ENCODE results near the gene LIN7A.

Gene LIN7A

DNA sequence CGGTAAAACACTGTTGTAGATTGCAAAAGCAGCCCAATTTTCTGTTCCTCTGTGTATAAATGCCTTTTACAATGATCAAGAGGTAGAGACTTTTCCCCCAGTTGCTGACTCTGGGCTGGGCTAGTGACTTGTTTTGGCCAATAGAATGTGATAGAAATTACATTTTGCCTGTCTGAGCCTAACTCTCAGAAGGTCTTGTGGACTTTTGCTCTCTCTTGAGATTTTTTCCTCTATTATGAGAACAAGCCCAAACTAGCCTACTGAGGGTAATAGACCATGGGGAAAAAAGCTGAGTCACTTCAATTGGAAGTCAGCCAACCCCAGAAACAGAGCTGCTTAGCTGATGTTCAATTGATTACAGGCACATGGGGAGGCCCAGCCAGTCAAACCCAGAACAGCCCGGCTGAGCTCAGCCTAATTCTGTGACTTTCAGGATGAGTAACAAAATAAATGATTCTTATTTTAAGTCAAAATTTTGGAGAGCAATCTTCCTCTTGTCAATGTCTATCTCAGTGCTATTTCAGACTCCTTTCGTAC is 159.7 kb downstream of the LIN7A start:
- Histone ChIP-seq H3K79me2 (ENCODE audit: insufficient read depth, low read depth) (no peaks in the 10 kb centered on the region), H3K4me2 (peak overlapping the region; percentile 63), H3K9ac (peak overlapping the region; percentile 72), H3K27ac (peak overlapping the region; percentile 96), H3K4me3 (IDR thresholded peaks at IDR 0.05; ENCODE audit: insufficient read depth, low read depth, low read length) (no peak overlapping the region), H3K36me3 (ENCODE audit: insufficient read depth) (no peaks in the 10 kb centered on the region), H4K20me1 (ENCODE audit: insufficient read depth) (no peaks in the 10 kb centered on the region), H2AFZ (ENCODE audit: low read depth) (peak overlapping the region; percentile 66), H3K27me3 (ENCODE audit: insufficient read depth, low read depth) (no peaks in the 10 kb centered on the region), H3K4me1 (ENCODE audit: low read depth, poor library complexity, severe bottlenecking) (peaks cover 43% of the 10 kb centered on the region)
- TF ChIP-seq CTCF (conservative IDR thresholded peaks at IDR 0.05; ENCODE audit: low read depth, low read length), result no peak

GRCh38 chr12:80777587-80777986 is 160.1 kb downstream of the LIN7A start:
- Histone ChIP-seq H3K79me2 (ENCODE audit: insufficient read depth, low read depth) (no peaks in the 10 kb centered on the region), H3K9ac (peak overlapping the region; percentile 72), H3K27me3 (ENCODE audit: insufficient read depth, low read depth) (no peaks in the 10 kb centered on the region), H4K20me1 (ENCODE audit: insufficient read depth) (no peaks in the 10 kb centered on the region), H2AFZ (ENCODE audit: low read depth) (peak overlapping the region; percentile 66), H3K27ac (peak overlapping the region; percentile 96), H3K4me2 (peak overlapping the region; percentile 63), H3K4me1 (ENCODE audit: low read depth, poor library complexity, severe bottlenecking) (peaks cover 43% of the 10 kb centered on the region), H3K4me3 (IDR thresholded peaks at IDR 0.05; ENCODE audit: insufficient read depth, low read depth, low read length) (no peak overlapping the region), H3K36me3 (ENCODE audit: insufficient read depth) (no peaks in the 10 kb centered on the region)
- TF ChIP-seq CTCF (conservative IDR thresholded peaks at IDR 0.05; ENCODE audit: low read depth, low read length), result no peak

DNA sequence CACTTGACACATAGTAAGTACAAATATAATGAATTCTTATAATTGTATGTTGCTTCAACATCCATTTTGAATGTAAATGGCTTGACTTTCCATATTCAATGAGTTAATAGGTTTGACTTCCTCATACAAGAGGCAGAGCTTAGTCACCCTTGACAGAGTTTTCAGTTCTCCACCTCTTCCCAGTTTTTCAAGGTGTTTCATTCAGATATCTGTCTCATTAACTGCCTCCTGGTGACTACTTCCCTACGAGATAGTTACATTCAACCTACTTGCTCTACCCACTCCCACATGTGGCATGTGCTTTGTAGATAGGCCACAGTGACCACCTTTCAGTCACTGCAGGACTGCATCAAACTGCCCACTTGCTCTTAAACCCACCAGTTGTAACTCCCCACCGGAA is 161.0 kb downstream of the LIN7A start:
- TF ChIP-seq CTCF (conservative IDR thresholded peaks at IDR 0.05; ENCODE audit: low read depth, low read length), result no peak
- Histone ChIP-seq H3K27ac (peak overlapping the region; percentile 96; the same call in 1 of the 2 replicates), H3K27me3 (ENCODE audit: insufficient read depth, low read depth) (no peaks in the 10 kb centered on the region), H4K20me1 (ENCODE audit: insufficient read depth) (no peaks in the 10 kb centered on the region), H3K79me2 (ENCODE audit: insufficient read depth, low read depth) (no peaks in the 10 kb centered on the region), H3K4me1 (ENCODE audit: low read depth, poor library complexity, severe bottlenecking) (peaks cover 43% of the 10 kb centered on the region), H3K4me3 (IDR thresholded peaks at IDR 0.05; ENCODE audit: insufficient read depth, low read depth, low read length) (no peak overlapping the region), H3K4me2 (no peak overlapping the region), H3K9ac (no peak overlapping the region; the same call in 1 of the 2 replicates), H3K36me3 (ENCODE audit: insufficient read depth) (no peaks in the 10 kb centered on the region), H2AFZ (ENCODE audit: low read depth) (no peak overlapping the region; the same call in 1 of the 2 replicates)

- TF ChIP-seq CTCF (conservative IDR thresholded peaks at IDR 0.05; ENCODE audit: low read depth, low read length), result no peak
These were observed 166.8 kb downstream of the LIN7A start for GRCh38 chr12:80770958-80771357.

More at GRCh38 chr12:80770958-80771357, 166.8 kb downstream of the LIN7A start:
- Histone ChIP-seq H3K4me2 (no peak overlapping the region), H3K27ac (no peak overlapping the region), H3K36me3 (ENCODE audit: insufficient read depth) (no peaks in the 10 kb centered on the region), H2AFZ (ENCODE audit: low read depth) (no peak overlapping the region), H3K4me3 (IDR thresholded peaks at IDR 0.05; ENCODE audit: insufficient read depth, low read depth, low read length) (no peak overlapping the region), H3K79me2 (ENCODE audit: insufficient read depth, low read depth) (no peaks in the 10 kb centered on the region), H3K9ac (no peak overlapping the region), H3K4me1 (ENCODE audit: low read depth, poor library complexity, severe bottlenecking) (peaks cover 14% of the 10 kb centered on the region), H4K20me1 (ENCODE audit: insufficient read depth) (no peaks in the 10 kb centered on the region), H3K27me3 (ENCODE audit: insufficient read depth, low read depth) (no peaks in the 10 kb centered on the region)
